ENCODE data around the gene HRH2.
"Not testable (repeated sequence)": the region's sequence is repeated elsewhere in the genome, so short reads cannot be mapped to it uniquely, and the experiment has no call there.

Gene HRH2

DNA sequence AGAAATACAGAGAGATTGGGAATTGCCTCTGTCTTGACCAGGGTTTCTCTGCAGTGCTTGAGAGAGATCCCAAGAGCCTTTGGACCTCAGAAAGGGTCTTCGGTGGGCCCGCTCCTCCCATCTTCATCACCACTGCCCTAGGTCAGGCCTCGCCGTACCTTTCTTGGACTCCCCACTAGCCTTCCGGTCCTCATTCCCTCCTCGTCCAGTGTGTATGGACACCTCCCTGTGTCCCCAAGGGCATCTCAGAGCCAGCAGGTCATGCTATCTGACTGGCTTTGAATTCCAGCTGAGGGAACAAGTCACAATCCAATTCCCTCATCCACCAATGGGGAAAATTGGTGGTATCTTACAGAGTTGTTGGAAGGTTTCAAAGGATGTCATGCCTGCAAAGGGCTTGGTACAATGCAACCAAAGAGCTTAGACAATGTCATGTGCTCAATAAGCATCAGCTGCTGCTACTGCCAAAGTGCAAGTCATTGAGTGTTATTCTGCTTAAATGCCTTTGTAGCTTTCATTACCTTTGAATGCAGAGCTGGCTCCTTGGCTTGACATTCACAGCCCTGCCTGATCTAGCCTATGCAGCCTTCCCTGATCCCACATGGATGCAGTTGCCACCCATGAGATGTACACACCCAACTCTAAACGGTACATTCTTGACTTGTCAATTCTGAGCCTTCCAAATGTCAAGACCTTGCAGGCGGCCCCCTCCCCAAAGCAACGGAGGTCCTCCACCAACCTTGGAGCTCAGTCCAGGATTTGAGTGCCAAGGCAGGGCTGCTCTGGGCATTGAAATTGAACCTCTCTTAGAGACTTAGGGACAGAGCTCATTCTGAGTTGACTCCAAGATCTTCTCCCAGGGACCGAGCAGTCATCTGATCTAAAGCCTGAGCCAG lies 58.0 kb downstream of the HRH2 start:
- no peak for DNase-seq (ENCODE audit: low spot score)
- in situ Hi-C loops (cut with MboI; ENCODE audit: low pct_unique_long_range_greater_than_20kb, low sequenced_read_pairs, unreplicated experiment) = no loop called here
- TF ChIP-seq, protein P1, sequence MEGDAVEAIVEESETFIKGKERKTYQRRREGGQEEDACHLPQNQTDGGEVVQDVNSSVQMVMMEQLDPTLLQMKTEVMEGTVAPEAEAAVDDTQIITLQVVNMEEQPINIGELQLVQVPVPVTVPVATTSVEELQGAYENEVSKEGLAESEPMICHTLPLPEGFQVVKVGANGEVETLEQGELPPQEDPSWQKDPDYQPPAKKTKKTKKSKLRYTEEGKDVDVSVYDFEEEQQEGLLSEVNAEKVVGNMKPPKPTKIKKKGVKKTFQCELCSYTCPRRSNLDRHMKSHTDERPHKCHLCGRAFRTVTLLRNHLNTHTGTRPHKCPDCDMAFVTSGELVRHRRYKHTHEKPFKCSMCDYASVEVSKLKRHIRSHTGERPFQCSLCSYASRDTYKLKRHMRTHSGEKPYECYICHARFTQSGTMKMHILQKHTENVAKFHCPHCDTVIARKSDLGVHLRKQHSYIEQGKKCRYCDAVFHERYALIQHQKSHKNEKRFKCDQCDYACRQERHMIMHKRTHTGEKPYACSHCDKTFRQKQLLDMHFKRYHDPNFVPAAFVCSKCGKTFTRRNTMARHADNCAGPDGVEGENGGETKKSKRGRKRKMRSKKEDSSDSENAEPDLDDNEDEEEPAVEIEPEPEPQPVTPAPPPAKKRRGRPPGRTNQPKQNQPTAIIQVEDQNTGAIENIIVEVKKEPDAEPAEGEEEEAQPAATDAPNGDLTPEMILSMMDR (IDR thresholded peaks at IDR 0.05; ENCODE audit: extremely low read depth, insufficient read depth, missing control alignments) = no peak

DNA sequence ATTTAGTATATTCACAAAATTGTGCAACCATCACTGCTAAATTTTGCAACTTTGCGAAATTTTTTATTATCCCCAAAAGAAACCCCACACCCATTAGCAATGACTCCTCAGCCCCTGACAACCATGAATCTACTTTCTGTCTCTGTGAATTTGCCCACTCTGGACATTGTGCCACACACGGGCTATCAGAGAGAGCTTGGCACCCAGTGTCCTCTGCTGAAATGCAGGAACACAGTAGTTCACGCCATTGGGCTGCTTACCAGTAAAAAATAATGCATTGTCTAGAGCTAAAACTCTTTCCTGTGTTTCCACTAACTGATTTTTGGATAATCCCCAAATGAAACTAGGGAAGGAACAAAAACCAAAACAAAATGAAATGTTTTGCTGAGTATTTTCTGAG lies 60.0 kb downstream of the HRH2 start:
- in situ Hi-C loops (cut with MboI; ENCODE audit: low pct_unique_long_range_greater_than_20kb, low sequenced_read_pairs, unreplicated experiment) = no loop called here
- no peak for DNase-seq (ENCODE audit: low spot score)
- TF ChIP-seq, protein P1 (IDR thresholded peaks at IDR 0.05; ENCODE audit: extremely low read depth, insufficient read depth, missing control alignments) = no peak

DNA sequence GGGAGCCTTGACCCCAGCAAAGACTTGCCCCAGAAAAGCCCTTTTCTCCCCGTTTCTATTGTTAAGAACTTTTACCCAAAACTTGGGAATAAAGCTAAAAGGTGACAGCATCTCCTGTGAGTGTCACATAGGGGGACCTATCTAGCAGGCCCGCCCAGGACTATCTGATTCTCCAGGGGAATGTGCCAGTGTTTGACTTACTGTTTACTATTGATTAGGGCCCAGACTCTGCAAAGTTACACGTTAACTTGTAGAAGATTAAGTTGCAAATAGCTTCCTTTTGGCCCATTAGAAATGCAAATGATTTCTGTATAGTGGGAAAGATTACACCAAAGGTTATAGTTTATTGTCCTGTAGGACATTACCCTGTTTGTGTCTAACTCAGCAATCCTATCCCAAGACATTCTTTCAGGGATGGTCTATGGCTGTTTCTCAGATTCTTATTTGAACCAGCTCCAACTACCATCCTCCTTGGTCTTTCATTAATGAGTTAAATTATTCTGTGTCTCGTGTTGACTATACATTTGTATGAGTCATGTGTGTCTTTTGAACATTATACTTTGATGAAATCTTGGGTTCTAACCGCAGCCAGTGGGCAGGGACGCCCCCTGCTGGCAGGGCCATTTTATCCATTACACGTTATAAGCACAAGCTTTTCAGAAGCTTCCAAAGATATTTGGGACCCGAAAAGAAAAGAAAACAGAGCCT lies 60.7 kb downstream of the HRH2 start:
- in situ Hi-C loops (cut with MboI; ENCODE audit: low pct_unique_long_range_greater_than_20kb, low sequenced_read_pairs, unreplicated experiment) = no loop called here
- no peak for DNase-seq (ENCODE audit: low spot score)
- TF ChIP-seq, protein P1 (IDR thresholded peaks at IDR 0.05; ENCODE audit: extremely low read depth, insufficient read depth, missing control alignments) = peak; percentile 48

DNA sequence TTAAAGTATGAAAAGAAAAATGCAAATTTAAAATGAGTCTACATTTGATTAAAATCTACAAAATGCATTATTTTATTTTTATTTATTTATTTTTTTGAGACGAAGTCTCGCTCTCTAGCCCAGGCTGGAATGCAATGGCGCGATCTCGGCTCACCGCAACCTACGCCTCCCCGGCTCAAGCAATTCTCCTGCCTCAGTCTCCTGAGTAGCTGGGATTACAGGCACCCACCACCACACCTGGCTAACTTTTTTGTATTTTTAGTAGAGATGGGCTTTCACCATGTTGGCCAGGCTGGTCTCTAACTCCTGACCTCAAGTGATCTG lies 61.2 kb downstream of the HRH2 start:
- in situ Hi-C loops (cut with MboI; ENCODE audit: low pct_unique_long_range_greater_than_20kb, low sequenced_read_pairs, unreplicated experiment); DNase-seq (ENCODE audit: low spot score): not testable (repeated sequence)

DNA sequence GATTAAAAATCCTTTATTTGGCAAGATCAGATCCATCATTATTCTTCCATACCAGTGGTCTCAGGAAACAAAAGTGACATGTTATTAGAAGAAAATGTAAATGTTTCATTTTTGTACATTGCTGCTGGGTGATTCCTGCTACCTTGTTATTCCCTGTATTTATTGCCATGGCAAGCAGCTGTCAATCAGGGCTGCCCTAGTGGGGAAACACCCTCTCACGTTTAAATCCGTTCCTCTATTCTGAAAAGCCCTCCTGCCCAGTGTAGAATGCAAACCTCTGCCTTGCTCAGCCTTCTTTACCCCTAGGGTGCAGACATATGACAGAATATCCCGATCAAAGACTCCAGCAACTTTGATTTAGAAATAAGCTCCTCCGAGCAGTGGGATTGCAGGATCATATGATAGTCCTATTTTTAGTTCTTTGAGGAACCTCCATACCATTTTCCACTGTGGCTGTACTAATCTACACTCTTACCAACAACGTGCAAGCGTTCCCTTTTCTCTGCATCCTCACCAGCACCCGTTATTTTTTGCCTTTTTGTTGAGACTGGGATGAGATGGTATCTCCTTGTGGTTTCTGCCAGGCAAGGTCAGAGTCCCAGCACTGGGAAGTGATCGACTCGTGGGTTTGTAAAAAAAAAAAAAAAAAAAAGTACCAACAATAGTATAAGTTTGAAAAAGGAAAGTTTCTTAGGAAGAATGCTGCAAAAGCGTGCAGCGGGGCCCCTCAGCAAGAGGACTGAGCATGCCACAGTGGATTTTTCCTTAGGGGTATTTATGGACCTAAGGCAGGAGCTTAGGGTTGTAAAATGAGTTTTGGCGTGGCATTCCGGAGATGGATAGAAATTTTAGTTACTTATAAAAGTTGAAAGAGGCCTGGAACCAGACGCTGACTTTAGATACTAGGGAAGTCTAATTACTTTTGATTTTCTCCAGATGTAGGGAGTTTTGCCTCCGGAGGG lies 66.7 kb downstream of the HRH2 start:
- TF ChIP-seq, protein P1 (IDR thresholded peaks at IDR 0.05; ENCODE audit: extremely low read depth, insufficient read depth, missing control alignments) = no peak
- in situ Hi-C loops (cut with MboI; ENCODE audit: low pct_unique_long_range_greater_than_20kb, low sequenced_read_pairs, unreplicated experiment) = loop anchor here (25.0 kb wide), 1 partner anchor 863 kb away; no protein-coding TSS in a partner anchor
- no peak for DNase-seq (ENCODE audit: low spot score)

DNA sequence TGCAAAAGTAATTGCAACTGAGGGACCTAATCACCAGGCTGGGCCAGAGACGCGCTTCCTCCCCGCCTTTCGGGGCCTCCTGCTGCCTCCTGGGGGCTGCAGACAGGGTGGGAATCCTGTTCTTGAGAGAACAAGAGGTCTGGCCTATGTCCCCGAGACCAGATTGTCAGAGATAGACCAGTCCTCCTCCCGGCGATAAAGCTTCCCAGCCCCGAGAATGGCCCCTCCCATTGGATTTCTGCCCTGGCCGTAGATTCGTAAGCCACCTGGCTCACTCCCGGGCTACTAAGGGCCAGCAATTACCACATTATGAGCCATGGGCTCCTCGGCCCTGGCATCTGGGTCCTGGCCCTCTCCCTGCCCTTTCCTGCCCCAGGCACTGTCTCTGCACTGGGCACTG lies 70.4 kb downstream of the HRH2 start:
- in situ Hi-C loops (cut with MboI; ENCODE audit: low pct_unique_long_range_greater_than_20kb, low sequenced_read_pairs, unreplicated experiment) = loop anchor here (25.0 kb wide), 1 partner anchor 859 kb away; no protein-coding TSS in a partner anchor
- TF ChIP-seq, protein P1 (IDR thresholded peaks at IDR 0.05; ENCODE audit: extremely low read depth, insufficient read depth, missing control alignments) = no peak
- DNase-seq (ENCODE audit: low spot score) = no peak

Measured in GM13977 (cell line).